WTC11 (cell line): Measurements from ENCODE around the gene KRT23. TPM values are rescaled to one million over a fixed set of nuclear protein-coding genes. Genes with fewer than 3 reads are reported as not detected.

Experiments used
- total RNA-seq: library from RNA; stranded (reverse); gene quantifications from 3 replicates; pipeline ENCODE4 v1.2.3, GENCODE V29; 2021

The KRT23 gene
- total RNA-seq, 1 experiment from 2014 or later = not detected

Other genes starting within 250 kb of the KRT23 start
- gene KRT24, start 233.9 kb downstream of the KRT23 start, total RNA-seq = not detected in 3 replicates
- gene KRT25, start 182.3 kb downstream of the KRT23 start, total RNA-seq = not detected in 3 replicates
- gene KRT26, start 165.4 kb downstream of the KRT23 start, total RNA-seq = not detected in 3 replicates
- not detected in 3 replicates for gene KRT27, start 155.1 kb downstream of the KRT23 start, total RNA-seq
- gene KRT28, start 137.7 kb downstream of the KRT23 start, total RNA-seq = not detected in 3 replicates
- 23.2 to 27.6 TPM (median 24.2 TPM) in 3 replicates for gene KRT10, start 115.0 kb downstream of the KRT23 start, total RNA-seq
- not detected in 3 replicates for gene KRT12, start 70.4 kb downstream of the KRT23 start, total RNA-seq
- 0.21 to 0.42 TPM (median 0.30 TPM) in 3 replicates for gene KRT20, start 52.4 kb downstream of the KRT23 start, total RNA-seq
- gene KRT39, start 29.3 kb upstream of the KRT23 start, total RNA-seq = not detected in 3 replicates
- not detected in 3 replicates for gene KRT40, start 46.7 kb upstream of the KRT23 start, total RNA-seq
- gene KRTAP3-3, start 56.5 kb upstream of the KRT23 start, total RNA-seq = not detected in 3 replicates
- gene KRTAP3-2, start 62.3 kb upstream of the KRT23 start, total RNA-seq = not detected in 3 replicates
- gene KRTAP3-1, start 71.5 kb upstream of the KRT23 start, total RNA-seq = not detected in 3 replicates
- gene KRTAP1-5, start 89.6 kb upstream of the KRT23 start, total RNA-seq = not detected in 3 replicates
- not detected in 3 replicates for gene KRTAP1-4, start 92.5 kb upstream of the KRT23 start, total RNA-seq
- gene KRTAP1-3, start 97.2 kb upstream of the KRT23 start, total RNA-seq = not detected in 3 replicates
- not detected in 3 replicates for gene KRTAP1-1, start 103.8 kb upstream of the KRT23 start, total RNA-seq
- gene KRTAP2-1, start 109.7 kb upstream of the KRT23 start, total RNA-seq = not detected in 3 replicates
- not detected in 3 replicates for gene KRTAP2-2, start 117.6 kb upstream of the KRT23 start, total RNA-seq
- gene KRTAP2-3, start 122.5 kb upstream of the KRT23 start, total RNA-seq = not detected in 3 replicates
- gene KRTAP2-4, start 128.2 kb upstream of the KRT23 start, total RNA-seq = not detected in 3 replicates
- not detected in 3 replicates for gene KRTAP4-7, start 146.5 kb upstream of the KRT23 start, total RNA-seq
- gene KRTAP4-8, start 160.5 kb upstream of the KRT23 start, total RNA-seq = not detected in 3 replicates
- not detected in 3 replicates for gene KRTAP4-16, start 164.6 kb upstream of the KRT23 start, total RNA-seq
- gene KRTAP4-9, start 167.7 kb upstream of the KRT23 start, total RNA-seq = not detected in 3 replicates
- gene KRTAP4-11, start 180.7 kb upstream of the KRT23 start, total RNA-seq = not detected in 3 replicates
- gene KRTAP4-12, start 186.5 kb upstream of the KRT23 start, total RNA-seq = not detected in 3 replicates
- gene KRTAP4-6, start 202.9 kb upstream of the KRT23 start, total RNA-seq = not detected in 3 replicates
- gene KRTAP4-5, start 212.2 kb upstream of the KRT23 start, total RNA-seq = not detected in 3 replicates
- not detected in 3 replicates for gene KRTAP4-4, start 223.1 kb upstream of the KRT23 start, total RNA-seq
- not detected in 3 replicates for gene KRTAP4-3, start 230.6 kb upstream of the KRT23 start, total RNA-seq
- gene KRTAP4-2, start 240.6 kb upstream of the KRT23 start, total RNA-seq = not detected in 3 replicates
- gene KRTAP4-1, start 247.3 kb upstream of the KRT23 start, total RNA-seq = not detected in 3 replicates